ENCODE data around the gene RSPRY1. TPM values are rescaled to one million over a fixed set of nuclear protein-coding genes. Genes with fewer than 3 reads are reported as not detected.

Gene RSPRY1
- total and polyA plus RNA-seq, 2 of the 8 experiments (the other 6 are each of a cell fraction or from before 2014, with no cell fraction given), result 11.5 to 32.5 TPM

- Histone ChIP-seq H2BK15ac (ENCODE audit: low read length) (no peak overlapping the region), H2BK120ac (replicated peaks; ENCODE audit: low read depth, low read length) (no peak overlapping the region), H3K14ac (ENCODE audit: insufficient read length) (no peak overlapping the region), H3K56ac (replicated peaks; ENCODE audit: insufficient read length, low read depth, low read length) (no peak overlapping the region), H3K27me3 (replicated peaks in 1 of 4; ENCODE audit: control insufficient read depth in 3 of 4, extremely low read depth in 1 of 4, insufficient read depth in 3 of 4, low read length in 3 of 4) (no peaks in the 10 kb centered on the region), H2AK5ac (ENCODE audit: low read depth, low read length) (no peak overlapping the region), H3K36me3 (ENCODE audit: control insufficient read depth in 2 of 4, insufficient read depth in 4 of 4, low read length in 3 of 4) (no peaks in the 10 kb centered on the region), H2BK20ac (ENCODE audit: low read length) (no peak overlapping the region), H2BK12ac (ENCODE audit: low read depth, low read length) (no peak overlapping the region), H3K79me1 (ENCODE audit: low read depth, low read length) (no peaks in the 10 kb centered on the region), H3K27ac (ENCODE audit: low read depth, low read length) (no peak overlapping the region), H3K23me2 (ENCODE audit: low read depth, low read length) (0 out of 2 replicates have a peak, but pooled peaks cover 1% of the 10 kb centered on the region), H2AFZ (ENCODE audit: low read length) (no peak overlapping the region), H3K9ac (replicated peaks in 1 of 4; ENCODE audit: extremely low read depth in 1 of 4, low read depth in 3 of 4, low read length in 3 of 4) (no peak overlapping the region), H4K8ac (ENCODE audit: extremely low read depth, insufficient read depth, low read length) (no peak overlapping the region), H3K79me2 (ENCODE audit: control insufficient read depth in 1 of 2, insufficient read depth in 2 of 2, low read length in 2 of 2) (no peaks in the 10 kb centered on the region), H3K4me3 (ENCODE audit: extremely low read depth in 1 of 4, insufficient read depth in 2 of 4, low read depth in 3 of 4, low read length in 4 of 4) (no peak overlapping the region), H2BK5ac (ENCODE audit: low read depth, low read length) (no peak overlapping the region), H3K9me3 (ENCODE audit: insufficient read depth in 2 of 2, low read depth in 1 of 2, low read length in 1 of 2) (no peaks in the 10 kb centered on the region), H3K4ac (replicated peaks; ENCODE audit: insufficient read length, low read depth, low read length) (no peak overlapping the region), H3K4me2 (ENCODE audit: insufficient read depth in 1 of 2, low read depth in 2 of 2, low read length in 2 of 2) (no peak overlapping the region), H3K23ac (ENCODE audit: insufficient read length) (no peak overlapping the region), H3K18ac (ENCODE audit: extremely low read depth, low read length) (no peak overlapping the region), H4K5ac (ENCODE audit: insufficient read length, low read depth, low read length) (no peak overlapping the region), H4K91ac (replicated peaks; ENCODE audit: insufficient read length, low read length) (no peak overlapping the region), H3K4me1 (replicated peaks in 1 of 4; ENCODE audit: control insufficient read depth in 3 of 4, insufficient read depth in 4 of 4, low read length in 3 of 4) (peaks cover 0 to 6% (median 0%) of the 10 kb centered on the region in 4 experiments; a peak in 2 of 7 replicates), H4K20me1 (replicated peaks in 1 of 2; ENCODE audit: control insufficient read depth in 1 of 2, insufficient read depth in 2 of 2, low read length in 2 of 2) (no peaks in the 10 kb centered on the region)
- CTCF ChIA-PET (ENCODE audit: partially characterized antibody), result no interaction called here
- TF ChIP-seq RBBP5 (IDR thresholded peaks at IDR 0.05; ENCODE audit: borderline replicate concordance, low read depth, low read length), result no peak
- no peak for TF ChIP-seq NRF1 (IDR thresholded peaks at IDR 0.05; ENCODE audit: low read depth, low read length)
- no peak for TF ChIP-seq HDAC2 (IDR thresholded peaks at IDR 0.05; ENCODE audit: borderline replicate concordance in 1 of 2, low read depth in 2 of 2, low read length in 2 of 2)
- TF ChIP-seq SUZ12 (IDR thresholded peaks at IDR 0.05; ENCODE audit: low read length), result no peak
- TF ChIP-seq POU5F1 (IDR thresholded peaks at IDR 0.05; ENCODE audit: low read depth, low read length), result no peak
- DNase-seq (ENCODE audit: low read depth in 1 of 2, low spot score in 2 of 2) (no peak), FAIRE-seq (no peak)
- POLR2A ChIA-PET (ENCODE audit: partially characterized antibody), result no interaction called here
- 90% methylated on average over 5 of the region's 5 CpGs; no CpG with 5 or more reads in 1 of the 2 experiments for WGBS, 2 experiments (ENCODE audit: extremely low coverage in 1 of 2, insufficient coverage in 1 of 2, insufficient read length in 1 of 2, insufficient replicate concordance in 2 of 2, low coverage in 1 of 2, low lambda C conversion rate in 2 of 2, missing lambda C conversion rate in 1 of 2)
These were observed 87.7 kb downstream of the RSPRY1 start for GRCh38 chr16:57273826-57274225.

Data from H1 (cell line).